GM13976 (cell line): Measurements from ENCODE around the gene BCAS3.
A peak's percentile ranks its signal among the peaks of the same experiment; 100 is the strongest.

Experiments
- DNase-seq: peaks from one replicate; pipeline ENCODE4 v3.0.0; 2012; ENCODE audit warnings: low spot score
- in situ Hi-C: fragments of 300-500 bp; cut with MboI; formaldehyde crosslinking; loops from one replicate; pipeline ENCODE4 v1.12.0; 2022; ENCODE audit warnings: low sequenced_read_pairs, mixed read lengths, inconsistent platforms; ENCODE audit not compliant: unreplicated experiment
- TF ChIP-seq, protein P1 (sequence below): IDR thresholded peaks from 2 replicates; pipeline ENCODE4 v1.5.1; 2012; ENCODE audit warnings: borderline replicate concordance, mild to moderate bottlenecking; ENCODE audit not compliant: insufficient read depth; ENCODE audit errors: extremely low read depth, missing control alignments, control extremely low read depth

Gene BCAS3

GRCh38 chr17:61406971-61407911 lies 729.6 kb downstream of the BCAS3 start:
- no peak for DNase-seq
- in situ Hi-C loops, result loop anchor here (25.0 kb wide), 1 partner anchor 430 kb away; no protein-coding TSS in a partner anchor
- TF ChIP-seq, protein P1, sequence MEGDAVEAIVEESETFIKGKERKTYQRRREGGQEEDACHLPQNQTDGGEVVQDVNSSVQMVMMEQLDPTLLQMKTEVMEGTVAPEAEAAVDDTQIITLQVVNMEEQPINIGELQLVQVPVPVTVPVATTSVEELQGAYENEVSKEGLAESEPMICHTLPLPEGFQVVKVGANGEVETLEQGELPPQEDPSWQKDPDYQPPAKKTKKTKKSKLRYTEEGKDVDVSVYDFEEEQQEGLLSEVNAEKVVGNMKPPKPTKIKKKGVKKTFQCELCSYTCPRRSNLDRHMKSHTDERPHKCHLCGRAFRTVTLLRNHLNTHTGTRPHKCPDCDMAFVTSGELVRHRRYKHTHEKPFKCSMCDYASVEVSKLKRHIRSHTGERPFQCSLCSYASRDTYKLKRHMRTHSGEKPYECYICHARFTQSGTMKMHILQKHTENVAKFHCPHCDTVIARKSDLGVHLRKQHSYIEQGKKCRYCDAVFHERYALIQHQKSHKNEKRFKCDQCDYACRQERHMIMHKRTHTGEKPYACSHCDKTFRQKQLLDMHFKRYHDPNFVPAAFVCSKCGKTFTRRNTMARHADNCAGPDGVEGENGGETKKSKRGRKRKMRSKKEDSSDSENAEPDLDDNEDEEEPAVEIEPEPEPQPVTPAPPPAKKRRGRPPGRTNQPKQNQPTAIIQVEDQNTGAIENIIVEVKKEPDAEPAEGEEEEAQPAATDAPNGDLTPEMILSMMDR, result no peak

- peak; percentile 39 for DNase-seq
- in situ Hi-C loops, result loop anchor here (25.0 kb wide), 1 partner anchor 429 kb away; no protein-coding TSS in a partner anchor
These were observed 730.7 kb downstream of the BCAS3 start for GRCh38 chr17:61408151-61409041.

DNA sequence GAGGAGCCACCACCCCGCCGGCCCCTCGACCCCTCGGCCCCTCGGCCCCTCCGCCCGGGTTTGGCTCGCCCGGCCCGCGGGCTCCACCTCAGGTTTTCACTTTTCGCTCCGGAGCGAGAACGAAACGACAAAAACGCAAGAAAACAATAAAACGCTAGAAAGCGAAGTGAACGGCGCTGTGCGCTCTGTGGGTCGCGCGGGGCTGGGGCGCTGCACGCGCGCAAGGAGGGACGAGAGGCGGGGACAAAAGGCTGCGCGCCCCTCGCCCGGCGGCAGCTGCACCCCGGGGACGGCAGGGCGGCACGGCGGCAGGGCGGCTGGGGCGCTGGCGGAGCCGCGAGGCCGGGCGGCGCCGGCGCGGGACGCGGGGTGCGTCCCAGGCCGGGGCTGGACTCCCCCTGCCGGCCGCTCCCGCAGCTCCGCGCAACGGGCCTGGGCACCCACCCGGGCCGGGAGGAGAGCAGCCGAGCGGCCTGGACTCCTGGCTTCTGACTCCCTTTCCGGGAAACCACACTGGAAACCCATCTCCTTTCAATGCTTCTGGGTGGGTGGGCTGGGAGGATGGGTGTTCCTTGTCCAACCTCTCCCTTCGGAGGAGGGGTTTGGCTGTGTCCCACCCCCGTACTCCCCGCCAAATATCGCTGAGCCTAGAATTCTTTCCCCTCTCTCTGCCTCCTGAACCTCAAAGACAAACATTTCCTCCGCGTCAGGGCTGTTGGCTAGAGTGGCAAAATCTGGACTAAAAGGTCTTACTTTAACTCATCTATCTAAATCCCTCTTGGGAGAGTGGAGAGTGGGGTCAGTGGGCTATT lies 731.9 kb downstream of the BCAS3 start:
- in situ Hi-C loops, result loop anchor here (25.0 kb wide), 1 partner anchor 428 kb away; no protein-coding TSS in a partner anchor
- TF ChIP-seq, protein P1, result peak; percentile 65
- DNase-seq, result peak; percentile 77

More at GRCh38 chr17:61408151-61409041, 730.7 kb downstream of the BCAS3 start:
- TF ChIP-seq, protein P1, result no peak

DNA sequence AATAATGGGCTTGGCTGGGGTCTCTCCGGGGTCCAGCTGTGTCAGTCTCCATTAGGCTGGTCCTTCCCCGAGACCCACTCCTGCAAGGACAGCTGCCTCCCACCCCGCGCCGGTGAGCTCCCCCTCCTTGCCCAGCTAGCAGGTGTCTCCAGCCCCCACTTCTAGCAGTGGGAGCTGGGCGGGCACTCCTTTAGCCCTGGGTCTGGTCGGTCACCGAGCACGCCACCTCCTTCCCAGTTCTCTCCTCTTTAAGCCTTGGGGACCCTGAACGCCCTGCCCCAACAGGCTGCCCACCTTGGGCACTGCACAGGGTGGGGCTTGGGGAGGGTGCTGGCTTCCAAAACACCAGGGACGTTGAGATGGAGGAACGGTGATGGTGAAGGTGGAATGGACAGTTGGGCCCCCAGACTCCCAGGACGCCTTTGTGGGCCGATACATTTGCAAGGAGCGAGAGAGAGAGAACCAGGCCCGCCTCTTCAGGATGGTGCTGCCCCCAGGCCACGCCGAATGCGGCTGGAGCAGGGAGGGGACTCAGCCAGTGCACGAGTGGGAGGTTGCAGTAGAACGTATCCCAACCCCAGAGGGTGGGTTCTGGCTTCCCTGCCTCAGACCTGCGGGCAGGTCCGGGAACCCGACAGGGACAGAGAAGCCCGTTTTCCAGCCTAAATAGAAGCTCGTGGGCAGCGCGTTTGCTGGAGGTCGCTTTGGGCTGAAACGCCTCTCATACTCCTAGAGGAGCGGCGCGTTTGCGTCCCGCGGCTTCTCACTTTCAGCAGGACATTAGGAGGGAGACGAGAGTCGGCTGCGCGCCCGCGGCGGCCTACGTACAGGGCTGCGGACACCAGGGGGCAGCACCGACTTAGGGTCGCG lies 732.7 kb downstream of the BCAS3 start:
- DNase-seq, result peak; percentile 78
- TF ChIP-seq, protein P1, result peak; percentile 52
- in situ Hi-C loops, result loop anchor here (25.0 kb wide), 1 partner anchor 427 kb away; no protein-coding TSS in a partner anchor

GRCh38 chr17:61411011-61411260 lies 733.3 kb downstream of the BCAS3 start:
- in situ Hi-C loops, result loop anchor here (25.0 kb wide), 1 partner anchor 426 kb away; no protein-coding TSS in a partner anchor
- DNase-seq, result no peak
- TF ChIP-seq, protein P1, result no peak
